LNCaP clone FGC (cell line): Measurements from ENCODE around the gene ARID4B.

Experiments
- DNase-seq: peaks from one replicate; pipeline ENCODE4 v3.0.0-alpha.2; 2011; ENCODE audit warnings: low read depth
- H3K4me3 ChIP-seq: 2 replicates; pipeline ENCODE4 v1.5.1; 2011; ENCODE audit warnings: mild to moderate bottlenecking, low read depth, low read length, control low read depth
- CTCF ChIP-seq: IDR thresholded peaks from 2 replicates; pipeline ENCODE4 v1.5.1; 2012; ENCODE audit warnings: mild to moderate bottlenecking; ENCODE audit not compliant: control insufficient read depth, insufficient read depth; ENCODE audit errors: extremely low read depth

The ARID4B gene

GRCh38 chr1:235130766-235131270 lies 197.2 kb downstream of the ARID4B start:
- no peak for TF ChIP-seq CTCF
- H3K4me3 ChIP-seq = no peak overlapping the region
- no peak for DNase-seq

- peak; percentile 13 for DNase-seq
- no peak overlapping the region for H3K4me3 ChIP-seq
- TF ChIP-seq CTCF = no peak
Measured at GRCh38 chr1:235129774-235130570, 198.0 kb downstream of the ARID4B start.

GRCh38 chr1:235128456-235129328 lies 199.3 kb downstream of the ARID4B start, which contains the start of gene TOMM20:
TOMM20 (minus strand) TSS chr1:235128837; CDS start chr1:235128715, 122 bp downstream.
- peak; percentile 97 for DNase-seq
- no peak for TF ChIP-seq CTCF
- H3K4me3 ChIP-seq = peak within 1 kb of the TSS; percentile 91

GRCh38 chr1:235127732-235128455 lies 200.1 kb downstream of the ARID4B start:
- no peak for DNase-seq
- no peak for TF ChIP-seq CTCF
- H3K4me3 ChIP-seq = peak overlapping the region; percentile 91

- TF ChIP-seq CTCF = no peak
- H3K4me3 ChIP-seq = peak overlapping the region; percentile 91
- DNase-seq = no peak
Measured at GRCh38 chr1:235127203-235127602, 200.8 kb downstream of the ARID4B start.

GRCh38 chr1:235124665-235125064 lies 203.3 kb downstream of the ARID4B start:
- TF ChIP-seq CTCF = no peak
- DNase-seq = no peak
- H3K4me3 ChIP-seq = no peak overlapping the region
